K562 (cell line): ENCODE data around the gene ZMYND8.

Source experiments
- CHD4 ChIP-seq: fragments of 200-600 bp; sonication (generic); IDR thresholded peaks from 3 replicates; pipeline ENCODE4 v1.6.1; 2012; ENCODE audit warnings: low read depth, mild to moderate bottlenecking, mixed read lengths, low read length, inconsistent platforms; ENCODE audit not compliant: insufficient read depth, insufficient replicate concordance, poor library complexity, severe bottlenecking
- CXXC5 ChIP-seq: fragments of 250-450 bp; sonication (Bioruptor Pico); IDR thresholded peaks from 2 replicates; pipeline ENCODE4 v1.8.0; 2022; ENCODE audit warnings: inconsistent platforms, mild to moderate bottlenecking, moderate library complexity
- HNRNPLL ChIP-seq: fragments of 200-400 bp; formaldehyde crosslinking; IDR thresholded peaks from 2 replicates; pipeline ENCODE4 v1.6.1; 2017; ENCODE audit warnings: low read length, low read depth, mild to moderate bottlenecking; ENCODE audit not compliant: poor library complexity, severe bottlenecking
- KDM5B ChIP-seq: fragments of 200-600 bp; sonication (generic); IDR thresholded peaks from 2 replicates; pipeline ENCODE4 v1.6.1; 2012; ENCODE audit warnings: low read depth, mild to moderate bottlenecking, moderate library complexity, low read length, control low read depth, inconsistent platforms; ENCODE audit not compliant: insufficient replicate concordance
- NCOA6 ChIP-seq: fragments of 450-650 bp; IDR thresholded peaks from 2 replicates; pipeline ENCODE4 v1.6.1; 2017; ENCODE audit warnings: mild to moderate bottlenecking
- POLR2AphosphoS5 ChIP-seq: IDR thresholded peaks from 2 replicates; pipeline ENCODE4 v1.6.1; 2011; ENCODE audit warnings: mild to moderate bottlenecking, low read depth, low read length, moderate library complexity; ENCODE audit not compliant: control insufficient read depth, insufficient read depth
- RNF2 ChIP-seq: sonication (generic); IDR thresholded peaks from 2 replicates; pipeline ENCODE4 v1.6.1; 2016
- TEAD4 ChIP-seq, 2 experiments: sonication (generic) in 1 of 2; formaldehyde crosslinking in 1 of 2; IDR thresholded peaks; 2 replicates each; pipeline versions ENCODE4 v1.6.1 to v1.8.0; 2012 to 2022; ENCODE audit warnings: borderline replicate concordance in 1 of 2, inconsistent platforms in 1 of 2, low read length in 1 of 2, mild to moderate bottlenecking in 1 of 2, missing genetic modification reagents in 1 of 2
- U2AF1 ChIP-seq: fragments of 200-400 bp; formaldehyde crosslinking; optimal IDR thresholded peaks from 2 replicates; pipeline ENCODE3; 2017; ENCODE audit warnings: mild to moderate bottlenecking, low read depth, low read length, moderate library complexity
- TF ChIP-seq, protein P1 (sequence below): IDR thresholded peaks from 2 replicates; pipeline ENCODE4 v1.6.1; 2014; ENCODE audit warnings: antibody characterized with exemption
- TF ChIP-seq, protein P2 (sequence below), 2 experiments: IDR thresholded peaks; 2 replicates each; pipeline ENCODE4 v1.6.1; 2012; ENCODE audit warnings: improper control_type of control experiment in 2 of 2, low read depth in 2 of 2, low read length in 2 of 2, borderline replicate concordance in 1 of 2

- no peak for TF ChIP-seq CXXC5 (CRISPR knock-in tag)
- TF ChIP-seq POLR2AphosphoS5 = peak; percentile 13; the same call in 1 of the 2 replicates
- no peak for TF ChIP-seq HNRNPLL
- no peak for TF ChIP-seq NCOA6
- TF ChIP-seq, protein P1, sequence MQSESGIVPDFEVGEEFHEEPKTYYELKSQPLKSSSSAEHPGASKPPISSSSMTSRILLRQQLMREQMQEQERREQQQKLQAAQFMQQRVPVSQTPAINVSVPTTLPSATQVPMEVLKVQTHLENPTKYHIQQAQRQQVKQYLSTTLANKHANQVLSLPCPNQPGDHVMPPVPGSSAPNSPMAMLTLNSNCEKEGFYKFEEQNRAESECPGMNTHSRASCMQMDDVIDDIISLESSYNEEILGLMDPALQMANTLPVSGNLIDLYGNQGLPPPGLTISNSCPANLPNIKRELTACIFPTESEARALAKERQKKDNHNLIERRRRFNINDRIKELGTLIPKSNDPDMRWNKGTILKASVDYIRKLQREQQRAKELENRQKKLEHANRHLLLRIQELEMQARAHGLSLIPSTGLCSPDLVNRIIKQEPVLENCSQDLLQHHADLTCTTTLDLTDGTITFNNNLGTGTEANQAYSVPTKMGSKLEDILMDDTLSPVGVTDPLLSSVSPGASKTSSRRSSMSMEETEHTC = no peak
- no peak for TF ChIP-seq KDM5B
- no peak for TF ChIP-seq RNF2
- TF ChIP-seq U2AF1 = no peak
- TF ChIP-seq, protein P2, sequence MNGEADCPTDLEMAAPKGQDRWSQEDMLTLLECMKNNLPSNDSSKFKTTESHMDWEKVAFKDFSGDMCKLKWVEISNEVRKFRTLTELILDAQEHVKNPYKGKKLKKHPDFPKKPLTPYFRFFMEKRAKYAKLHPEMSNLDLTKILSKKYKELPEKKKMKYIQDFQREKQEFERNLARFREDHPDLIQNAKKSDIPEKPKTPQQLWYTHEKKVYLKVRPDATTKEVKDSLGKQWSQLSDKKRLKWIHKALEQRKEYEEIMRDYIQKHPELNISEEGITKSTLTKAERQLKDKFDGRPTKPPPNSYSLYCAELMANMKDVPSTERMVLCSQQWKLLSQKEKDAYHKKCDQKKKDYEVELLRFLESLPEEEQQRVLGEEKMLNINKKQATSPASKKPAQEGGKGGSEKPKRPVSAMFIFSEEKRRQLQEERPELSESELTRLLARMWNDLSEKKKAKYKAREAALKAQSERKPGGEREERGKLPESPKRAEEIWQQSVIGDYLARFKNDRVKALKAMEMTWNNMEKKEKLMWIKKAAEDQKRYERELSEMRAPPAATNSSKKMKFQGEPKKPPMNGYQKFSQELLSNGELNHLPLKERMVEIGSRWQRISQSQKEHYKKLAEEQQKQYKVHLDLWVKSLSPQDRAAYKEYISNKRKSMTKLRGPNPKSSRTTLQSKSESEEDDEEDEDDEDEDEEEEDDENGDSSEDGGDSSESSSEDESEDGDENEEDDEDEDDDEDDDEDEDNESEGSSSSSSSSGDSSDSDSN (IDR thresholded peaks at IDR 0.05; ENCODE audit: borderline replicate concordance in 1 of 2, low read depth in 2 of 2, low read length in 2 of 2) = no peak
- no peak for TF ChIP-seq TEAD4 (IDR thresholded peaks at IDR 0.05; ENCODE audit: low read length)
- no peak for TF ChIP-seq TEAD4 (CRISPR knock-in tag; IDR thresholded peaks at IDR 0.05; ENCODE audit: borderline replicate concordance)
- TF ChIP-seq CHD4 = no peak
Observed at GRCh38 chr20:47320990-47321805, 35.3 kb downstream of the ZMYND8 start.
